DMS53 (cell line): Measurements from ENCODE around the gene STAT2.
"Not testable (repeated sequence)": the region's sequence is repeated elsewhere in the genome, so short reads cannot be mapped to it uniquely, and the experiment has no call there.

Experiments used
- DNase-seq: peaks from one replicate; lab custom pipeline; 2025; lab: John Stamatoyannopoulos, UW

The STAT2 gene

GRCh38 chr12:56330936-56331490, 28.9 kb downstream of the STAT2 start:
- no peak for DNase-seq

DNA sequence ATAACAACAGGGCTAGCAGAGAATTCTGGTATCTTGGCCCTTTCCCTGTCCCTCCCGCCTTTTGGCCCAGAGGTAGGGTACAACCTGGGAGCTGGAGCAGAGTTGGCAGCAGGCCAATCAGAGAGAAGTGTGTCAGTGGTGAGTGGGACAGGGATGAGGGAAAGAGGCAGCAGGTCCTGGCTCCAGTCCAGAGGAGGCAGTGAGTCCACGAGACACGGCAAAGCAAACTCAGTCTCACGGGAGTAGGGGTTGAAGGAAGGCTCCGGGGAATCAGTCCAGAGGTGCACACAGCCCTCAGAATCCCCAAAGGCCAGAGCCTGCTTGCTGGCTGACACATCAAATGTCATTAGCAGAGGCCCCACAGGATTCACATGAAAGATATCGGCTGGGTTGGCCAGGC, 33.4 kb downstream of the STAT2 start:
- no peak for DNase-seq

DNA sequence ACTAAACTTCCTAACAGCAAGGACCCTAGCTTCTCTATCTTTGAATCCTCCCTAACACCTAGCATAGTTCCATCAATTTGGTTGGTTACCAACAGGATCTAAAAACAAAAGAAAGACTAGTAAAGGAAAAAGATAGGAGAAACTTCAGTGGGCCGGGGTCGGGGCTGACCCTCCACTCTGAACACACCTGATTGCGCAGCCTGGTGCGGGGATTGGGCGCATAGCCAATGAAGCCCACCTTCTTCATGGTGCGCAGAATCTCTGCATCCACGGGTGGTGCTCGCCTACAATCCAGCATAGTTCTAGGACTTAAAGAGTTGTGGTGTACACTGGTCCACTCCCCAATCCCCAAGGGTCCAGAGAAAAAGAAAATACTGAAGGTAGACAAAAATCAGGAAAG, 33.8 kb downstream of the STAT2 start:
- no peak for DNase-seq

DNA sequence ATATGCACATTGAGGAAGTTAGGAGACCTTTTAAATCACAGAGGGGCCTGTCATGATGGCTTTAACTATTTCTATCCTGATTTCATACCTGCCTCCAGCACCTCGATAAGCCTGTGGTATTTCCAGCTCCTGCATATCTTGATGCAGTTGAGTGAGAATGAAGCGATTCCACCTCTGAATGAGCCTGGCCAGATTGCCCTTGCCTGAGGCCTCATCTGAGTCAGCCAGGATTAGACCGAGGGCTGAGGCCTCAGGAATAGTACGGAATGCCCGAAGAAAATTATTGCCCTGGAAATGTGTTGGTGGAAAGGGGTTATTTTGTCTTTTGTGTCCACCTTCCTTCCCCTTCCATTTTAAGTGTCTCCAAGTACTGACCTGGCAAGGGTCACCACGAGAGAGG, 35.7 kb downstream of the STAT2 start:
- DNase-seq: no peak

GRCh38 chr12:56321610-56322009, 38.3 kb downstream of the STAT2 start:
- DNase-seq: not testable (repeated sequence)

DNA sequence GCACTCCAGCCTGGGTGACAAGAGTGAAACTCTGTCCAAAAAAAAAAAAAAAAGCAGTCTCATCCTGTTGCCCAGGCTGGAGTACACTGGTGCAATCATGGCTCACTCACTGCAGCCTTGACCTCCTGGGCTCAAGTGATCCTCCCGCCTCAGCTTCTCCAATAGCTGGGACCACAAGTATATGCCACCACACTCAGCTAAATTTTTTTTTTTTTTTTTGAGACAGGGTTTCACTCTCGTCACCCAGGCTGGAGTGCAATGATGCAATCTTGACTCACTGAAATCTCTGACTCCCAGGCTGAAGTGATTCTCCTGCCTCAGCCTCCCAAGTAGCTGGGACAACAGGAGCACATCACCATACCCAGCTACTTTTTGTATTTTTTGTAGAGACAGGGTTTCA, 38.9 kb downstream of the STAT2 start:
- DNase-seq: no peak

- no peak for DNase-seq
Measured at GRCh38 chr12:56317675-56318074, 42.2 kb downstream of the STAT2 start.

DNA sequence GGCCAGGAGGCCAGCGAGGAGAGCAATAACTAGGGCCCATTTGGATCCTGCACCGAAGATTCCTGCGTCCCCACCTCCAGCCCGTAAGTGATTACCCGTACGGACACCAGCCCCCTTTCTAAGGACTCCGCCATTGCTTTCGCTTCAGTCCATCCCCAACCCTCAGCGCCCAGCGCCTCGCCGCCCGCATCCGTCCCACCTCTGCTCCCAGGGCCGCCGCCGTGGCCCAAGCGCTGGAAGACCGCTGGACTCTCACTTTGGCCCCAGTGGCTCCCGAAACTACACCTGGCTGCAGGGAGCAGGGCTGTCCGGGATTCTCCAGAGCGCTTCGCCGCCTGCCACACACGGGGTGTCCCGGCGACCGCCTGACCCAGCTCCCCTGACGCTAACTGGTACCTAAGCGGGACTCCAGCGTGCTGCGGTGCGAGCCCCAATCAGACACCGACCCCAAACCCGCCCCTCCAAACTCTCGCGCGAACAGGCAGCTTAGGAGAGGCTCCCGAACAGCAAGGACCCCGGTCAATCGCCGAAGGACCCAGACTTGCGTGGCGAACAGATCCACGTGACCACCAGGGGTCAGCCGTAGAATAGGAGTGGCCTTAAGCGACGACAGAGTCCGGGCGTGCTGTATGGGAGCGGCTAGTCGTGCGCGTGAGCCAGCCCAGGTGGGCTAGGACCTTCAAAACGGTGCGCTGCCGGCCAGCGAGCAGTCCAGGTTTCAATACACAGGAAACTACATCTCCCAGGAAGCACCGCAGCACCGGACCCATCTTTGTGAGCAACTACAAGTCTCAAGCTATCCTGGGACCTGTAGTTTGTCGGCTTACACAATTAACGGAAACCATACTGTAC, 44.1 kb downstream of the STAT2 start, which contains the start of gene CNPY2:
CNPY2 (minus strand) TSS at position 367 of the 852 bp plus-strand sequence. CDS start 771 bp downstream, outside the sequence.
- peak; percentile 99 for DNase-seq

DNA sequence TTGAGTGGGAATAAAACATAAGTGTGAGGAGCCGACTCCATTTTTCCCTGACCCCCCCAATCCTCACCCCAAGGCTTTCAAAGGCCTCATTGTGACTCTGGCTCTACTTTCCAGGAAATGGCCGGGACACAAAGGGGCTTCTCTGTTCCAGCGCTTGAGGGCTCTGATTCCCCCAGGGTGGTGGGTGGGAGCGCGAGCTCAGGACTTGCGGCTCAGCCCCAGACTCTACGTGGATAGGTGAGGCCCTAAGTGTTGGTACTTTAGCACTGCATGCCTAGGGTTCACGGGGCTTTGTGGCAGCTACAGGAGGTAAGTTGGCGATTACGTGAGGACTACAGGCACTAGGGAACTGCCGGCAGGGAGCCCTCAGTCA, 44.7 kb downstream of the STAT2 start:
- DNase-seq: peak; percentile 70

DNA sequence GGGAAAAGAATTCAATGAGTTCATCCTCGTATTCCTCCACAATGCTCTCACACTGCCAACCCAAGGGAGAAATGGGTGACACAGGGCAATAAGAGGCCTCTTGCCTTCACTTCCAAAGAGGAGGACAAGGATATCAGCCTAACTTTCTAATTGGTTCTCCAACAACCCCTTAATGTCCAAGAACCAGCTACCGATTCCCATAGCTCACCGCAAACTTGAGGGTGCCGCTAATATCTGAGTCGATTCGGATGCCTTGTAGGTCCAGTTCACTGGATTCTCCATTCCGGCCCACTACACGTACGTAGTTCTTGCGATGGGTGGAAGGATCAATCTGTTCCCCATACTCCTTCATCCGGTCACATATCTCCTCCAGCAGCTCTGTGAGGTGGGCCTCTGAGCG, 48.9 kb downstream of the STAT2 start:
- no peak for DNase-seq

GRCh38 chr12:56308714-56309113, 51.2 kb downstream of the STAT2 start:
- no peak for DNase-seq

DNA sequence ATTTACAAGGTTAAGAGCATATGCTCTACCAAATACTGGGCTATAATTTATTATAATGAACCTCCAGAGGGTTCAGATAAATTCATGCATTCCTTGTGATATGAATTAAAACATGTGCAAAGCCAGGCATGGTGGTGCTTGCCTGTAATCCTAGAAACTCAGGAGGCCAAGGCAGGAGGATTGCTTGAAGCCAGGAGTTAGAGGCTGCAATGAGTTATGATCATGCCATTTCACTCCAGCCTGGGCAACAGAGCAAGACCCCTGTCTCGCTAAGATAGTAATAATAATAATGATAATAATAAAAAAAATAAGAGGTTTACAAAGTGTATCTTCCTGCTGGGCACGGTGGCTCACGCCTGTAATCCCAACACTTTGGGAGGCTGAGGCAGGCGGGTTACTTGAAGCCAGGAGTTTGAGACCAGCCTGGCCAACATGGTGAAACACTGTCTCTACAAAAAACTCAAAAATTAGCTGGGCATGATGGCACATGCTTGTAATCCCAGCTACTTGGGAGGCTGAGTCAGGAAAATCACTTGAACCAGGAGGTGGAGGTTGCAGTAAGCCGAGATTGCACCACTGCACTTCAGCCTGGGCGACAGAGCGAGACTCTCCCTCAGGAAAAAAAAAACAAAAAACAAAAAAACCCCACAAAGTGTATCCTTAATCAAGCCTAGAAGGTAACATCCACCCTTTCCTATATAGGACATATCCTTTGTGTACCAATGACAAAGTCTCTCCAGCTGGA, 52.5 kb downstream of the STAT2 start:
- DNase-seq: no peak

- no peak for DNase-seq
Measured at GRCh38 chr12:56304872-56305590, 54.9 kb downstream of the STAT2 start.

DNA sequence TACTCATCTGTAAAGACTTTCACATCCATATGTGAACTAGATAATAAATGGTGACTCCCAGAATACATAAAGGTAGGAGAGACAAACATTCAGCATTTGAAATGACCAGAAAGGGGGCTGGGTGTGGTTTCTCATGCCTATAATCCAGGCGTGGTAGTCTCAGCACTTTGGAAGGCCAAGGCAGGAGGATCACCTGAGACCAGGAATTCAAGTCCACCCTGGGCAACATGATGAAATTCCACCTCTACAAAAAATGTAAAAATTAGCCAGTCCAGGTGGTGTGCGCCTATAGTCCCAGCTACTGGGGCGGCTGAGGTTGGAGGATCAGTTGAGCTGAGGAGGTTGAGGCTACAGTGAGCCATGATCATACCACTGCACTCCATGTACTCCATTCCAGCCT, 55.6 kb downstream of the STAT2 start:
- DNase-seq: no peak

GRCh38 chr12:56300644-56301464, 59.1 kb downstream of the STAT2 start:
- DNase-seq: no peak

DNA sequence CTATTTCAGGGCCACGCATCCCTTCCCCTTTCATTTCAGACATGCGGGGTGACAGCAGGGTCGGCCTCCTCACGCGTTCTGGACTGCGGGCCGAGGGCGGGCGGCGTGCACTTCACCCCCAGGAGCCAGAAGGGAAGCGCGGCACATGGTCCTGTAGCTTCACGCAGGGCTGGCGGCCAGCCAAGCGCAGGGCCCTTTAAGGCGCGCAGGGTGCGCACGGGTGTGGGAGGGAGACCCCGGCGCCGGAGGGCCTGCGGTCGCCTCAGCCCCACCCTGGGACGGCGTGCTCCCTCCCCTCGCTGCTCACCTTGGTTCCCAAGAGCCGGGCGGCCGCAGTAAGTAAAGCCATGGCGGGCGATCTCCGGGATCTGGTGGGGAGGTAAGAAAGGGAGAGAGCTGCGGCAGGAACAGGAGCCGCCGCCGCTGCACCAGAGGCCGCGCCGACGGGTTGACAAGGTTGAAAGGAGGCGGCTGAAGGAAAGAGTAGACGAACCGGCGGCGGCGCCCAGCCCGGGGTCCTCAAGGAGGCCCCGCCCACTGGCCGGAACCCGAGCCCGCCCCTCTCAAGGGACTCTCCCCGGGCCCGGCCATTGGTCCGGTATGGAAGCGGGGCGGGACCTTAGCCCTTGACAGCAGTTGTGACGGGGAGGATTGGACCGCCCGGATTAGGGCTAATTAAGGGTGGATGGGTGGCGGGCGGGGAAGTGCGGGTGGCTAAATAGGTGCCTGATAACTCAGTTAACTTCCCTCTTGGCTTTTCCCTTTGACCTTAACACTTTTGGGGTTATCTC, 59.9 kb downstream of the STAT2 start, which contains the start of gene CS:
CS (minus strand) TSS at position 478 of the 791 bp plus-strand sequence; CDS start at position 349, 129 bp downstream.
- peak; percentile 99 for DNase-seq

DNA sequence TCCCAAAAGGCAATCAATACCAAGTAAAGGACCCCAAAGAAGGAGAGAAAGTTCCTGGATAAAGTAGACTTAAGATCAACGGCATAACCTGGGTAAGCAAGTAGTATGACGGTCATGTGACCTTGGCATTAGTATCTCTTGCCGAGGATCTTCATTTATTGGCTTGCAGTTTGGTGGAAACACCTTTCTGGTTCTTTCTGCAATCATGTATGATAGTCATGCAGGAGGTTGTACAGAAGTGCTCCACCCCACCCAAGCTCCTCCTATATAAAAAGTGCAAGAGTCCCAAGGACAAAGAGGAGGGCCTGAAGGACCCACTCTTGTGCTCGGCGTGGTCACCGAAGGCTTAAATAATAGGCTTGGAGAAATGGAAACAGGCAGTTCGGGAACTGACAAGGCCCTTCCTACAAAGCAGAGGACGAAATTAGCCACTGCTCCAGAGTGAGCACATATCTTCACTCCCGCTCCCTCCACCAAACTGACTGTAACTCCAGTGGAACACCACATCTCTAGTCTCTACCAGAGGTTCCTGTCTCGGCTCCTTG, 60.5 kb downstream of the STAT2 start:
- DNase-seq: peak; percentile 56

DNA sequence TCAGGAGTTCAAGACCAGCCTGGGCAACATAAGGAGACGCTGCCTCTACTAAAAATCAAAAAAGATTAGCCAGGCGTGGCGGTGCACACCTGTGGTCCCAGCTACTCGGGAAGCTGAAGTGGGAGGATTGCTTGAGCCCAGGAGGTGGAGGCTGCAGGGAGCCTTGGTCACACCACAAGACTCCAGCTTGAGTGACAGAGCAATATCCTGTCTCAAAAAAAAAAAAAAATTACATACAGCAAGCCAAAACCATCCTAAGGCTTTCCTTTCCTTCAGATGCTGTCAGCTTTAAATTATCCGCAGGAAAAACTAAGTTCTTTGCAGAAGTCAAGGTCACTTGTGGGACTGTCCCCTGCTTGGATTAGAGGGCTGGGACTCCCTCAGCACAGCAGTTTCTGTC, 61.1 kb downstream of the STAT2 start:
- no peak for DNase-seq

DNA sequence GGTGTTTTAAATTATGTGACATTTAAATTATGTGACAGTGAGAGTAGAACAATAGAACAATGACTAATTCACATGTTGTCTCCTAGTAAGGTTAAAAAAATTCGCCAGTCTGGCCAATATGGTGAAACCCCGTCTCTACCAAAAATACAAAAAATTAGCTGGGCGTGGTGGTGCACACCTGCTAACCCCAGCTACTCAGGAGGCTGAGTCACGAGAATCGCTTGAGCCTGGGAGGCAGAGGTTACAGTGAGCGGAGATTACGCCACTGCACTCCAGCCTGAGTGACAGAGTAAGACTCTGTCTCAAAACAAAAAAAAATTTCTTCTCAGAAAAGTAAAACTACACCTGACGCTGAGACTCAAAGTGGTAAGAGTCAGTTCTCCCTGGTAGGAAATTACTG, 62.5 kb downstream of the STAT2 start:
- DNase-seq: no peak

DNA sequence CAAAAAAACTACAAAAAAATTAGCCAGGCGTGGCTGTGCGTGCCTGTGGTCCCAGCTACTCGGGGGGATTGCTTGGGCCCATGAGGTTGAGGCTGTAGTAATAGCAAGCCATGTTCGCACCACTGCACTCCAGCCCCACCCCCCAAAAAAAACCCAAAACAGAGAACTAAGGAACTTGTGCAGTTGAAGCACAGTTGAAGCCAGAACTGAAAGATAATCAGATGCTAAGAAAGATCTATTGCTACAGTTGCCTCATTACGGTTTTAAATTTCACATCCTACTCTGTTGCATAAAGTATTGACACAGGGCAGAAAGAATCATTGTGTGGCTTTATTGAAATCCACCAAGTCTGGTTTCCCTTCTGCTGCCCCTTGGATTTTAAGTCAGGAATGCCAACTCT, 63.6 kb downstream of the STAT2 start:
- no peak for DNase-seq
